GM13977 (cell line): ENCODE data around the gene KIAA0825.
"Not testable (repeated sequence)": the region's sequence is repeated elsewhere in the genome, so short reads cannot be mapped to it uniquely, and the experiment has no call there.

Experiments
- DNase-seq: peaks from one replicate; pipeline ENCODE4 v3.0.0; 2012; ENCODE audit warnings: low spot score
- in situ Hi-C: fragments of 300-500 bp; cut with MboI; formaldehyde crosslinking; loops from one replicate; pipeline ENCODE4 v1.12.0; 2022; ENCODE audit warnings: low sequenced_read_pairs, low pct_unique_long_range_greater_than_20kb, mixed read lengths, inconsistent platforms; ENCODE audit not compliant: unreplicated experiment
- TF ChIP-seq, protein P1 (sequence below): IDR thresholded peaks from 2 replicates; pipeline ENCODE4 v1.5.1; 2012; ENCODE audit warnings: mild to moderate bottlenecking, control low read depth; ENCODE audit not compliant: insufficient read depth; ENCODE audit errors: extremely low read depth, missing control alignments

The KIAA0825 gene

DNA sequence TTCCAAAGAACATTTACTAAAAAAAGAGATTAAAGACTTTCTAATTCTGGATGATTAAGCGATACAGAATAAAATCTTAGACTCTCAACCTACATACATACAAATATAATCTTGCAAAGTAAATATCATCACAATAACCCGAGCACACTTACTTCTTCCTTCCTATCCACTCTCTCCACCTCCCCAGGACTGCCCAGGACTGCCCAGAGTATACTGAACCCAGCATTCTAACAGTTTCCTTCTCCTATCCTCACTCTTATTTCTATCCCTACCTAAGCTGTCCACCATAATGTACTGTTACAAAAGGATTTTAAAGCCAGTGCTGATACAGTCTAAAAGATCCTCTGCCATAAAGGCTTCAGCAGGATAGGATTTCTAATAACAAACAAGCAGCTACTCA lies 463.7 kb downstream of the KIAA0825 start:
- in situ Hi-C loops = no loop called here
- TF ChIP-seq, protein P1, sequence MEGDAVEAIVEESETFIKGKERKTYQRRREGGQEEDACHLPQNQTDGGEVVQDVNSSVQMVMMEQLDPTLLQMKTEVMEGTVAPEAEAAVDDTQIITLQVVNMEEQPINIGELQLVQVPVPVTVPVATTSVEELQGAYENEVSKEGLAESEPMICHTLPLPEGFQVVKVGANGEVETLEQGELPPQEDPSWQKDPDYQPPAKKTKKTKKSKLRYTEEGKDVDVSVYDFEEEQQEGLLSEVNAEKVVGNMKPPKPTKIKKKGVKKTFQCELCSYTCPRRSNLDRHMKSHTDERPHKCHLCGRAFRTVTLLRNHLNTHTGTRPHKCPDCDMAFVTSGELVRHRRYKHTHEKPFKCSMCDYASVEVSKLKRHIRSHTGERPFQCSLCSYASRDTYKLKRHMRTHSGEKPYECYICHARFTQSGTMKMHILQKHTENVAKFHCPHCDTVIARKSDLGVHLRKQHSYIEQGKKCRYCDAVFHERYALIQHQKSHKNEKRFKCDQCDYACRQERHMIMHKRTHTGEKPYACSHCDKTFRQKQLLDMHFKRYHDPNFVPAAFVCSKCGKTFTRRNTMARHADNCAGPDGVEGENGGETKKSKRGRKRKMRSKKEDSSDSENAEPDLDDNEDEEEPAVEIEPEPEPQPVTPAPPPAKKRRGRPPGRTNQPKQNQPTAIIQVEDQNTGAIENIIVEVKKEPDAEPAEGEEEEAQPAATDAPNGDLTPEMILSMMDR = no peak
- DNase-seq = no peak

DNA sequence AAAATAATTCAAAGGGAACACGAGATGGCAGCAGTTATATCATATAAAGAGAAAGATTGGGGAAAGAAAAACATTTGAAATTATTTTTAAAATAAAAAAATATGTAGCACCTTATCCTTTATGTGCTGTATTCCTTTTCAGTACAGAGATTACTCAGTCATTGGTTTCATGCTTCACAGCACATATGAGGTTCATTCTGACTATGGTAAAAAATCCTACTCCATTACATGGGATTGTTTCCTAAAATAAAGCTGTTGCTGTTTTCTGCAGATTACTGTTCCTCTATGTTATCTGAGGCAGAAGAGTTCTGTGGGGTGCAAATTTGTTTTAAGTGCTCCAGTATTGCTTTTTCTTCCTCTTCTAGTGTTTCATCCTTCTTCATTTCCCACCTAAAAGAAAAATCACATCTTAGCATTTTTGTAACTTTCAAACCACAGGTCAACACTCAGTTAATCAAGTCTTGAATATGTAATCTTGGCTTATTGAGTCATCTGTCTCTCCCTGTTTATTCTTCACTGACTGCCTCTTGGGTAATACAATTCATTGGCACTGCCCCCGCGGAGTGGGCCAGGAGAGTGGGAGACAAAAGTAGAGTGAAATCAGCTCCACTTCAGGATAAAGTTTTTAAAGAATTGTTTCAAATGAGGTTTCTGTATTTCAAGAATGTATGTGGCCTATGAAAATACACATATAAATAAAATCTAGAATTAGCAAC lies 464.5 kb downstream of the KIAA0825 start:
- no peak for DNase-seq
- TF ChIP-seq, protein P1 = no peak
- in situ Hi-C loops = no loop called here

DNA sequence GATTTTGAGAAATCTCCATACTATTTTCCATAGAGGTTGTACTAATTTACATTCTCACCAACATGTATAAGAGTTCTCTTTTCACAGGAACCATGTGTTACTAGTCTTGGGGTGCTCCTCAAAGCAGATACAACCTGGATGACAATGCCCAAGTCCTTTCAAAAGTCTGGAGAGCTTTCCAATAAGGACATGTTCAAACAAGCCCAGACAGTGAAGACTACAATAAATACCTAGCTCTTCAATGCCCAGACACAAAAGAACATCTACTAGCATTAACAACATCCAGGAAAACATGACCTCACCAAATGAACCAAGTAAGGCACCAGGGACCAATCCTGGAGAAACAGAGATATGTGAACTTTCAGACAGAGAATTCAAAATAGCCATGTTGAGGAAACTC lies 474.8 kb downstream of the KIAA0825 start:
- DNase-seq, in situ Hi-C loops: not testable (repeated sequence)

DNA sequence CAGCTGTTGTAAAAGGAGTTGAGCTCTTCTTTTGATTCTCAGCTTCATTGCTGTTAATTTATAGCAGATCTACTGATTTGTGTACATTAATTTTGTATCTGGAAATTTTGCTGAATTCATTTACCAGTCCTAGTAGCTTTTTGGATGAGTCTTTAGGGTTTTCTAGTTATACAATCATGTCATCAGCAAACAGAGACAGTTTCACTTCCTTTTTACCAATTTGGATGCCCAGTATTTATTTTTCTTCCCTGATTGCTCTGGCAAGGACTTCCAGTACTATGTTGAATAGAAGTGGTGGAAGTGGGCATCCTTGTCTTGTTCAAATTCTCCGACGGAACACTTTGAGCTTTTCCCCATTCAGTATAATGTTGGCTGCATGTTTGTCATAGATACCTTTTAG lies 478.1 kb downstream of the KIAA0825 start:
- DNase-seq = no peak
- TF ChIP-seq, protein P1 = no peak
- in situ Hi-C loops = no loop called here

DNA sequence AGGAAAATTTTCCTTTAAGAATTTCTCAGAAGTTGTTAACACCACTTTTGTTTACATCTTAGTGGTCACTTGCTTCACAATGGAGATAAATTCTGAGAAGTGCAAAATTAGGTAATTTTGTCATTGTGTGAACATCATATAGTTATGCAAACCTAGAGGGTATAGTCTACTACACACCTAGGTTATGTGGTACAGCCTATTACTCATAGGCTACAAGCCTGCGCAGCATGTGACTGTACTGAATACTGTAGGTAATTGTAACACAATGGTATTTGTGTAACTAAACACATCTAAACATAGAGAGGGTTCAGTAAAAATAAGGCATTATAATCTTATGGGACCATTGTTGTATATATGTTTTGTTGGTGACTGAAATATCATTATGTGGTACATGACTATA lies 488.3 kb downstream of the KIAA0825 start:
- TF ChIP-seq, protein P1 = no peak
- in situ Hi-C loops = no loop called here
- DNase-seq = no peak

DNA sequence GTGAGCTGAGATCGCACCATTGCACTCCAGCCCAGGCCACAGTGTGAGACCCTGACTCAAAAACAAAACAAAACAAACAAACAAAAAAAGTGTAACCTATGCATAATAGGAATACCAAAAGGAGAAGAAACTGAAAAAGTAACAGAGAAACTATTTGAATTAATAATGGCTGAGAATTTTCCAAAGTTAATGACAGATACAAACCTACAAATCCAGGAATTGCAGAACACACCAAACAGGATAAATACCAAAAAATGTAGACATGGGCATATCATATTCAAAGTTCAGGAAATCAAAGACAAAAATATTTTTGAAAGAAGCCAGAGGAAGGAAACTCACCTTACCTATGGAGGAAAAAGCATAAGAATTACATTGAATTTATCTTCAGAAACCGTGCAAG lies 493.3 kb downstream of the KIAA0825 start:
- TF ChIP-seq, protein P1 = no peak
- no peak for DNase-seq
- in situ Hi-C loops = no loop called here

DNA sequence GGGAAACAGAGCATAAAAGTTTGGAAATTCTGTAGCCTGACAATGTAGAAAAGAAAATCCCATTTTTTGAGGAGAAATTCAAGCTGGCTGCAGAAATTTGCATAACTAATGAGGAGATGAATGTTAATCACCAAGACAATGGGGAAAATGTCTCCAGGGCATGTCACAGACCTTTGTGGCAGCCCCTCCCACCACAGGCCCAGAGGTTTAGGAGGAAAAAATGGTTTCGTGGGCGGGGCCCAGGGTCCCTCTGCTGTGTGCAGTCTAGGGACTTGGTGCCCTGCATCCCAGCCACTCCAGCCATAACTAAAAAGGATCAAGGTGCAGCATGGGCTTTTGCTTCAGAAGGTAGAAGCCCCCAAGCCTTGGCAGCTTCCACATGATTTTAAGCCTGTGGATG lies 502.1 kb downstream of the KIAA0825 start:
- in situ Hi-C loops = not testable (repeated sequence)

DNA sequence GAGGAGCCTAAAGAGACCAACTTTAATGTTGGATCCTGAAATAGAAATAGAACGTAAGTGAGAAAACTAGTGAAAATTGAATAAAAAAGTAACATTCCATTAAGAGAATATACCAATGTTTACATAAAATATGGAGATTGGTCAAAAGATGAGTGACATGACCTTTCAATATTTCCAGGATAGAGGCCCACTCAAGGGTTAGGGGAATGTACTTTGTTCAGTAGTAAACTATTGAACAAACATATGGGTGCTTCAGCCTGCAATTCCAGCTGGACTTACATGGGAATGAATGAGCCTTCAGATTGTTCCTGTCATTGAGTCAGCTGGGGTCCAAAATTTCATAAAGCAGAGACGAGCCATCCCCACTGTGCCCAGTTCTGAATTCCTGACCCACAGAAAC lies 505.3 kb downstream of the KIAA0825 start:
- in situ Hi-C loops = no loop called here

More for the DNA sequence above, 502.1 kb downstream of the KIAA0825 start:
- not testable (repeated sequence) for DNase-seq

More for the DNA sequence above, 505.3 kb downstream of the KIAA0825 start:
- no peak for DNase-seq
- TF ChIP-seq, protein P1 = no peak
